Psoas muscle (tissue), 8 donors: ENCODE data around the gene GSC2. TPM values are rescaled to one million over a fixed set of nuclear protein-coding genes. Genes with fewer than 3 reads are reported as not detected.

Experiments used
- ATAC-seq, 4 donors: fragments of 200-7000 bp; cut with Tn5 transposase; one replicate each; pipeline ENCODE4 v1.9.1; 2020; ENCODE audit warnings: moderate library complexity in 3 of 4, mild to moderate bottlenecking in 2 of 4
- DNase-seq, 2 donors: peaks; one replicate each; pipeline ENCODE4 v3.0.0-alpha.2; 2020
- H3K27ac ChIP-seq: fragments of 200-600 bp; one replicate; pipeline ENCODE4 v1.8.0; 2022
- H3K27me3 ChIP-seq, 3 donors: fragments of 200-600 bp in 1 of 3; one replicate each; pipeline versions ENCODE4 v1.6.1 to v1.8.0; 2013 to 2022; ENCODE audit warnings: low read length in 2 of 3, mild to moderate bottlenecking in 2 of 3, moderate library complexity in 1 of 3; ENCODE audit not compliant: insufficient read depth in 3 of 3
- H3K36me3 ChIP-seq, 2 donors: fragments of 200-600 bp in 1 of 2; one replicate each; pipeline versions ENCODE4 v1.6.1 to v1.8.0; 2013 to 2022; ENCODE audit warnings: low read depth in 1 of 2, mild to moderate bottlenecking in 1 of 2, moderate library complexity in 1 of 2; ENCODE audit not compliant: insufficient read depth in 1 of 2
- H3K4me1 ChIP-seq: fragments of 200-600 bp; one replicate; pipeline ENCODE4 v1.8.0; 2022
- H3K4me3 ChIP-seq: fragments of 200-600 bp; one replicate; pipeline ENCODE4 v1.8.0; 2022; ENCODE audit warnings: mild to moderate bottlenecking
- H3K9me3 ChIP-seq: fragments of 200-600 bp; one replicate; pipeline ENCODE4 v1.8.0; 2022
- CTCF ChIP-seq: fragments of 200-600 bp; IDR thresholded peaks from one replicate; pipeline ENCODE4 v1.8.0; 2022; ENCODE audit warnings: antibody characterized with exemption
- WGBS, 3 donors: extraction: QIAGEN DNeasy Blood & Tissue Kit; methylation state at CpG; one replicate each; pipeline versions ENCODE4 v1.1.6 to v1.1.7; 2013; 5-methylcytosine and 5-hydroxymethylcytosine counted together
- intact Hi-C, 2 donors: fragments of 100-400 bp; cut with DNase I; formaldehyde crosslinking; loops; one replicate each; pipeline versions ENCODE4 v1.11.0 to v1.14.2; 2022
- polyA plus RNA-seq, 3 donors: library from polyadenylated mRNA; stranded (reverse); fragments of 200-250 nt; gene quantifications; one replicate each; pipeline ENCODE4 v1.2.3, GENCODE V29; 2013
- total RNA-seq, 4 donors: library from RNA; stranded (reverse); fragmentation: NEBNext Ultra II Directional in 2 of 4; extraction: Animal tissue kit (Norgen Biotek cat#: 25700) in 2 of 4; gene quantifications; one replicate each; pipeline versions ENCODE4 v1.2.1 to v1.2.4, GENCODE V29; 2021 to 2023
- donor health status: healthy with polysubstance abuse.
- donor health status: DM: no; HTN: no; CAD: no; lungs with moderate emphysema.
- donor health status: Bipolar disorder and iron deficiency.
- donor health status: healthy.
- donor health status: DM: yes; HTN: yes; CAD: no.
- donor health status: DM: no; HTN: no; CAD: no.
- donor health status: DM: no; HTN: no; CAD: no.
- donor health status: DM: yes; HTN: yes; CAD: no.

The GSC2 gene
- total and polyA plus RNA-seq, 7 donors, result not detected

GRCh38 chr22:19131685-19132015 lies 18.4 kb downstream of the GSC2 start:
- Histone ChIP-seq H3K27me3 (no peaks in the 10 kb centered on the region), H3K9me3 (no peaks in the 10 kb centered on the region), H3K27ac (no peak overlapping the region), H3K4me1 (no peaks in the 10 kb centered on the region), H3K36me3 (peaks cover 4 to 54% of the 10 kb centered on the region in 2 donors), H3K4me3 (no peak overlapping the region)
- DNase-seq (no peak), ATAC-seq (no peak)
- WGBS, 3 donors, result 94 to 95% (median 95%) methylated on average over 19 of the region's 19 CpGs
- TF ChIP-seq CTCF, result no peak
- intact Hi-C loops, result no loop called here

GRCh38 chr22:19130959-19131684 lies 19.0 kb downstream of the GSC2 start, which contains the start of gene TSSK2:
Gene TSSK2 (plus strand): TSS chr22:19131308. CDS start chr22:19131400, 92 bp downstream.
- no peak for ATAC-seq
- TF ChIP-seq CTCF, result no peak
- no peak within 1 kb of the TSS for H3K27ac ChIP-seq
- WGBS, 3 donors, result 80 to 84% (median 82%) methylated on average over 27 of the region's 27 CpGs
- no peak for DNase-seq
- no peaks in the 10 kb centered on the region for H3K4me1 ChIP-seq
- H3K27me3 ChIP-seq, result no peaks in the 10 kb centered on the region
- H3K4me3 ChIP-seq, result no peak within 1 kb of the TSS
- no peaks in the 10 kb centered on the region for H3K9me3 ChIP-seq
- intact Hi-C loops, result no loop called here
- H3K36me3 ChIP-seq, result peaks cover 4 to 49% of the 10 kb centered on the region in 2 donors

- DNase-seq (no peak), ATAC-seq (no peak)
- 76 to 84% (median 83%) methylated on average over 8 of the region's 8 CpGs for WGBS, 3 donors
- TF ChIP-seq CTCF, result no peak
- no peaks in the 10 kb centered on the region for H3K4me1 ChIP-seq
- no peaks in the 10 kb centered on the region for H3K9me3 ChIP-seq
- no peaks in the 10 kb centered on the region for H3K27me3 ChIP-seq
- no peak overlapping the region for H3K27ac ChIP-seq
- peaks cover 4 to 36% of the 10 kb centered on the region in 2 donors for H3K36me3 ChIP-seq
- no peak overlapping the region for H3K4me3 ChIP-seq
- intact Hi-C loops, result no loop called here
These were observed 20.2 kb downstream of the GSC2 start for GRCh38 chr22:19129871-19130270.

- H3K4me1 ChIP-seq, result no peaks in the 10 kb centered on the region
- DNase-seq, result no peak
- intact Hi-C loops, result no loop called here
These were observed 21.0 kb downstream of the GSC2 start for GRCh38 chr22:19128946-19129727.

More at GRCh38 chr22:19128946-19129727, 21.0 kb downstream of the GSC2 start:
- H3K36me3 ChIP-seq, result peaks cover 3 to 29% of the 10 kb centered on the region in 2 donors
- no peak overlapping the region for H3K27ac ChIP-seq
- H3K9me3 ChIP-seq, result no peaks in the 10 kb centered on the region
- WGBS, 3 donors, result 87 to 88% (median 88%) methylated on average over 7 of the region's 7 CpGs
- no peak overlapping the region for H3K4me3 ChIP-seq
- ATAC-seq, result no peak
- no peak for TF ChIP-seq CTCF
- no peaks in the 10 kb centered on the region for H3K27me3 ChIP-seq
